RPMI8226 (cell line): Measurements from ENCODE around the gene SS18.
A peak's percentile ranks its signal among the peaks of the same experiment; 100 is the strongest.

Source experiments
- DNase-seq: peaks from one replicate; pipeline ENCODE4 v3.0.0-alpha.2; 2015

SS18 gene

DNA sequence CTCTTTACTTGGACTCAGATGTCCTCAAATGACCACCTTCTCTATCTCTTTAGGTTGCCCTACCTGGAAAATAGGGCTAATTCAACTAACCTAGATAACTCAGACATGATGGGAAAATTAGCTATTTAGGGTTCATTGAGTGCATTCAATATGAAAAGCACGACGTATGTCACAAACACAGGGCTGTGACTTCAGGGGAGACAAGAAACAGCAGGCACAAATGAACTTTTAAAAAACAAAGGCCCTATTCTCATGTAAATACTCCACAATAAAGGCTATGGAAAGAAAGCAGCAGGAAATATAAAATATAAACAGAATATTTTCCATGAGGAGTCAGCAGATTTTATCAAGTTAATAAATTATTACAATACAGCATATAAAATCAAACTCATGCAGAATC is 97.8 kb downstream of the SS18 start:
- no peak for DNase-seq

DNA sequence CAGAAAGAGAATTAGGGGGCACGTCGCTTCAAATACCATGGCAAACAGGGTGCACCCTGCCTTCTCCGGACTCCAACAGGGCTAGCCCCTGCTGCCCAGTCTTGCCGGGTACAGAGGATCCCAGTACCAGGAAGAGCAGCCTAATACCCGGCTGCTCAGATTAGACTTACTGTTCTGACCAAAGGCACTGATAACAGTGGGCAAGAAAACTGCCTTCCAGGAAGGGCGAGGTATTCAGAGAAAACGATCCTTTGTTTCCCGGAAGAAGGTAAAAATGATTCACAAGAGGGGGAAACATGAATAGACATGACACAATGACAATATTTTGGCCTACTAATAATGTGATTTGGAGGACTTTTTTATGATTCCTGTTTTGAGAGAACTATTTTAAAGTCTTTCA is 99.9 kb downstream of the SS18 start:
- no peak for DNase-seq

GRCh38 chr18:25985707-25986394 is 104.6 kb downstream of the SS18 start:
- no peak for DNase-seq

GRCh38 chr18:25983730-25984129 is 106.7 kb downstream of the SS18 start:
- DNase-seq = no peak

GRCh38 chr18:25982961-25983360 is 107.5 kb downstream of the SS18 start:
- no peak for DNase-seq

DNA sequence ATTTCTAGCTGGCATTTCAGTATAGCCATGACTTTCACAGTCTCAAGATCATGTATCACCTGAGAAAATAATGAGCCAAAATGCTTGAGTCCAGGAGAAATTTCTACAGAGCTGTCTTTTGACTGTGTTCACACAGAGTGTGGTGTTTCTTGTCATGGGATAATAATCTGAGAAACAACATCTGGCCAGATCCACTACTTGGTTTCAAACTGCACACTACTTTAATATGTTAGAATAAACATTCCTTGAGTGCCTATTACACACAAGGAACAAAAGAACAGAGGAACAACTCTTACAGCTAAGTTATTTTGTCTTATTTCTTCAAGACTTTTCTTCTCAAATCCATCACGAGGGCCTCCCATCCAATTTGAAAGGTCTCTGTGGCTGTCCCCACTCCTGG is 108.3 kb downstream of the SS18 start:
- DNase-seq = no peak

GRCh38 chr18:25979369-25980040 is 110.9 kb downstream of the SS18 start:
- DNase-seq = no peak

DNA sequence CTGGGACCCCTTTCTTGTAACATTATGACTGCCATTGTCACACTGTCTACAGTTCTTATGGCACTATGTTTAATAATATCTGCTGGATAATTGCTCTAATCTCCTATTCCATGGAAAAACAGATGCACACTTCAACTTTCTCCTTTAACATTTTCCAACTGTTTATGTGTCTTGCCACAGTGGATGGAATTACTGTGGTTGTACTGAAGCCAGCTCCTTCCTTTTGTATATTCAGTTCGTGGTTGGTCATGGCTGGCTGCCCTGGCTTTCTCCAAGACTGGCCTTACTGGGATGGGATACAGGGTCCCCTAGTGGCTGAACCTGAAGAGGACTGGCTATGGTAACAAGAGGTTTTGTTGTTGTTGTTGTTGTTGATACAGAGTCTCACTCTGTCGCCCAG is 113.9 kb downstream of the SS18 start:
- no peak for DNase-seq

- peak; percentile 8 for DNase-seq
Measured at GRCh38 chr18:25974630-25975077, 115.8 kb downstream of the SS18 start.
